H9 (cell line): ENCODE results near the gene LLCFC1. TPM values are rescaled to one million over a fixed set of nuclear protein-coding genes. Genes with fewer than 3 reads are reported as not detected.

Experiments
- DNase-seq: peaks from one replicate; pipeline ENCODE4 v3.0.0-alpha.2; 2017
- H2AFZ ChIP-seq: one replicate; pipeline ENCODE4 v1.6.1; 2013; ENCODE audit warnings: mild to moderate bottlenecking, low read length, control low read depth, moderate library complexity
- H2AK5ac ChIP-seq: 2 replicates; pipeline ENCODE4 v1.6.1; 2013; ENCODE audit warnings: low read length, control low read depth, mixed read lengths; ENCODE audit not compliant: insufficient read length
- H2BK120ac ChIP-seq: one replicate; pipeline ENCODE4 v1.6.1; 2013; ENCODE audit warnings: low read depth, mild to moderate bottlenecking, low read length, control low read depth, inconsistent platforms; ENCODE audit not compliant: poor library complexity, severe bottlenecking
- H2BK12ac ChIP-seq: 2 replicates; pipeline ENCODE4 v1.6.1; 2013; ENCODE audit warnings: low read length, control low read depth, mixed read lengths, low read depth; ENCODE audit not compliant: insufficient read length
- H2BK15ac ChIP-seq: 2 replicates; pipeline ENCODE4 v1.6.1; 2013; ENCODE audit warnings: low read depth, low read length, control low read depth
- H2BK20ac ChIP-seq: one replicate; pipeline ENCODE4 v1.6.1; 2013; ENCODE audit warnings: low read depth, mild to moderate bottlenecking, low read length, control low read depth, inconsistent platforms; ENCODE audit not compliant: poor library complexity, severe bottlenecking
- H2BK5ac ChIP-seq: 2 replicates; pipeline ENCODE4 v1.6.1; 2013; ENCODE audit warnings: low read length, control low read depth, mixed read lengths; ENCODE audit not compliant: insufficient read length
- H3K14ac ChIP-seq: 2 replicates; pipeline ENCODE4 v1.6.1; 2013; ENCODE audit warnings: low read length, control low read depth; ENCODE audit not compliant: insufficient read depth
- H3K18ac ChIP-seq: 2 replicates; pipeline ENCODE4 v1.6.1; 2013; ENCODE audit warnings: low read depth, mild to moderate bottlenecking, mixed read lengths, low read length, control low read depth; ENCODE audit not compliant: insufficient read length
- H3K23ac ChIP-seq: 2 replicates; pipeline ENCODE4 v1.6.1; 2013; ENCODE audit warnings: low read length, control low read depth, mixed read lengths, low read depth; ENCODE audit not compliant: insufficient read length
- H3K23me2 ChIP-seq: 2 replicates; pipeline ENCODE4 v1.6.1; 2013; ENCODE audit warnings: low read depth, mild to moderate bottlenecking, mixed read lengths, low read length, control low read depth; ENCODE audit not compliant: insufficient read length, poor library complexity, severe bottlenecking
- H3K27ac ChIP-seq: 2 replicates; pipeline ENCODE4 v1.5.1; 2013; ENCODE audit warnings: low read length, control low read depth, mixed read lengths, low read depth; ENCODE audit not compliant: insufficient read length
- H3K27me3 ChIP-seq: 2 replicates; pipeline ENCODE4 v1.6.1; 2013; ENCODE audit warnings: low read length, control low read depth, inconsistent platforms; ENCODE audit not compliant: insufficient read depth
- H3K4ac ChIP-seq: 2 replicates; pipeline ENCODE4 v1.6.1; 2013; ENCODE audit warnings: low read depth, mild to moderate bottlenecking, control low read depth, inconsistent platforms, low read length, moderate library complexity
- H3K4me1 ChIP-seq: 2 replicates; pipeline ENCODE4 v1.6.1; 2013; ENCODE audit warnings: low read length, control low read depth, inconsistent platforms; ENCODE audit not compliant: insufficient read depth
- H3K4me2 ChIP-seq: 2 replicates; pipeline ENCODE4 v1.6.1; 2013; ENCODE audit warnings: low read length, control low read depth, mixed read lengths; ENCODE audit not compliant: insufficient read length, insufficient read depth
- H3K56ac ChIP-seq: 2 replicates; pipeline ENCODE4 v1.6.1; 2013; ENCODE audit warnings: low read depth, mild to moderate bottlenecking, mixed read lengths, low read length, control low read depth; ENCODE audit not compliant: insufficient read length
- H3K79me1 ChIP-seq: 2 replicates; pipeline ENCODE4 v1.6.1; 2013; ENCODE audit warnings: low read depth, mild to moderate bottlenecking, moderate library complexity, low read length, control low read depth, inconsistent platforms; ENCODE audit not compliant: insufficient read depth, poor library complexity, severe bottlenecking
- H3K79me2 ChIP-seq: 2 replicates; pipeline ENCODE4 v1.6.1; 2013; ENCODE audit warnings: low read length, control low read depth, inconsistent platforms; ENCODE audit not compliant: insufficient read depth
- H3K9ac ChIP-seq: 2 replicates; pipeline ENCODE4 v1.6.1; 2013; ENCODE audit warnings: low read length, control low read depth, mixed read lengths; ENCODE audit not compliant: insufficient read length; ENCODE audit errors: extremely low read depth
- H3K9me3 ChIP-seq: one replicate; pipeline ENCODE4 v1.6.1; 2013; ENCODE audit warnings: low read depth, low read length, inconsistent platforms; ENCODE audit not compliant: control insufficient read depth
- H3T11ph ChIP-seq: one replicate; pipeline ENCODE4 v1.6.1; 2013; ENCODE audit warnings: mild to moderate bottlenecking, low read length, control low read depth, inconsistent platforms
- H4K20me1 ChIP-seq: one replicate; pipeline ENCODE4 v1.6.1; 2013; ENCODE audit not compliant: control insufficient read depth, insufficient read length, insufficient read depth
- H4K5ac ChIP-seq: 2 replicates; pipeline ENCODE4 v1.6.1; 2013; ENCODE audit warnings: low read depth, mild to moderate bottlenecking, mixed read lengths, low read length, control low read depth; ENCODE audit not compliant: insufficient read length
- H4K8ac ChIP-seq: replicated peaks from 2 replicates; pipeline ENCODE4 v1.6.1; 2013; ENCODE audit warnings: low read length, control low read depth, mixed read lengths, low read depth; ENCODE audit not compliant: insufficient read length
- H4K91ac ChIP-seq: 2 replicates; pipeline ENCODE4 v1.6.1; 2013; ENCODE audit warnings: low read depth, mild to moderate bottlenecking, moderate library complexity, mixed read lengths, low read length, control low read depth; ENCODE audit not compliant: insufficient read length
- H3K27ac Mint-ChIP-seq, 3 experiments: 2 replicates in 2 of 3; 3 replicates in 1 of 3; pipeline ENCODE4 v1.8.0; 2020 to 2021; ENCODE audit warnings: mixed read lengths in 3 of 3, mild to moderate bottlenecking in 1 of 3, moderate library complexity in 1 of 3
- H3K27me3 Mint-ChIP-seq: 2 replicates; pipeline ENCODE4 v1.8.0; 2021; ENCODE audit warnings: low read depth, mild to moderate bottlenecking, moderate library complexity, mixed read lengths
- H3K36me3 Mint-ChIP-seq, 3 experiments: 2 replicates in 2 of 3; 3 replicates in 1 of 3; pipeline ENCODE4 v1.8.0; 2020 to 2021; ENCODE audit warnings: low read depth in 3 of 3, mixed read lengths in 3 of 3; ENCODE audit not compliant: insufficient read depth in 1 of 3
- H3K4me1 Mint-ChIP-seq, 2 experiments: 2 replicates each; pipeline ENCODE4 v1.8.0; 2020; ENCODE audit warnings: mixed read lengths in 2 of 2
- H3K4me3 Mint-ChIP-seq, 2 experiments: 2 replicates in 1 of 2; 3 replicates in 1 of 2; pipeline ENCODE4 v1.8.0; 2020 to 2021; ENCODE audit warnings: mild to moderate bottlenecking in 2 of 2, mixed read lengths in 2 of 2, moderate library complexity in 1 of 2
- H3K9me3 Mint-ChIP-seq, 2 experiments: 2 replicates in 1 of 2; 3 replicates in 1 of 2; pipeline ENCODE4 v1.8.0; 2020; ENCODE audit warnings: mild to moderate bottlenecking in 2 of 2, mixed read lengths in 2 of 2, moderate library complexity in 1 of 2
- WGBS: extraction: QIAGEN DNeasy Blood & Tissue Kit; methylation state at CpG from one replicate; pipeline ENCODE4 v1.1.7; 2013; ENCODE audit warnings: missing lambda C conversion rate, low lambda C conversion rate, mixed read lengths; ENCODE audit not compliant: insufficient read length; ENCODE audit errors: extremely low coverage; 5-methylcytosine and 5-hydroxymethylcytosine counted together
- total RNA-seq: library from RNA; stranded (reverse); gene quantifications from 2 replicates; pipeline ENCODE4 v1.2.1, GENCODE V29; 2021
- TF ChIP-seq, protein P1 (sequence below): fragments of 200-600 bp; sonication (generic); conservative IDR thresholded peaks from 3 replicates; pipeline ENCODE4 v1.8.0; 2021; ENCODE audit warnings: antibody characterized with exemption, mild to moderate bottlenecking

The LLCFC1 gene
- total RNA-seq, 1 experiment from 2014 or later: not detected

DNA sequence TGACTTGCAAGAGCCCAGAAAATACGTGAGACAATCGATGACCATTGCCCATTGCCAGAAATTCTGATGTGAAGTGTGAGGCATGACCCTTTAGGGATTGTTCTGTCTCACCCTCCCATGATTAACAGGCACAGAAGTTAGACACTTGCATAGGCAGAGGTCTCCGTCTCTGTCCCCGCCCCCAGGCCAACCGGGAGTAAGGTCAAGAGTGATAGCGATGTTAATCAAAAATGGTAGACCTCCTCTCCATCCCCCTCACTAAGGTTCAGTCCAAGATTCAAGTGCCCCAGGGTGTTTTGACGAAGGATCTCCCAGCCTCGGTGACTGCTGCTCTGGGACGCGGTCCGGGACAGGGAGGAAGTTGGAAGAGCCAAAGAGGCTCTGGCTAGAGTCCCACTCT is 31.0 kb upstream of the LLCFC1 start:
- no peaks in the 10 kb centered on the region for H3K4me1 ChIP-seq
- peaks cover 0 to under 1% of the 10 kb centered on the region in 2 experiments; a peak in 2 of 4 replicates for H3K4me1 Mint-ChIP-seq
- no peak overlapping the region for H2BK5ac ChIP-seq
- H3K27me3 ChIP-seq: no peaks in the 10 kb centered on the region; the same call in 1 of the 2 replicates
- H4K5ac ChIP-seq: no peak overlapping the region
- H3K27me3 Mint-ChIP-seq: peaks cover 9% of the 10 kb centered on the region
- peaks cover 20 to 30% of the 10 kb centered on the region in 2 experiments for H3K9me3 Mint-ChIP-seq
- no peaks in the 10 kb centered on the region for H3K23me2 ChIP-seq
- no peak overlapping the region for H2AFZ ChIP-seq
- no CpG with 5 or more reads among the region's 11 CpGs for WGBS
- no peak overlapping the region for H4K8ac ChIP-seq
- H3K4me3 Mint-ChIP-seq: no peak overlapping the region
- no peak overlapping the region for H3K4me2 ChIP-seq
- no peaks in the 10 kb centered on the region for H3K79me1 ChIP-seq
- no peak overlapping the region for H3K27ac Mint-ChIP-seq
- no peak overlapping the region for H3K4ac ChIP-seq
- H2BK15ac ChIP-seq: no peak overlapping the region
- H3K18ac ChIP-seq: no peak overlapping the region
- no peak overlapping the region for H4K91ac ChIP-seq
- H3K9ac ChIP-seq: no peak overlapping the region
- H3K36me3 Mint-ChIP-seq: peaks cover 3 to 14% (median 7%) of the 10 kb centered on the region in 3 experiments; a peak in 6 of 7 replicates
- H4K20me1 ChIP-seq: no peaks in the 10 kb centered on the region
- TF ChIP-seq, protein P1, sequence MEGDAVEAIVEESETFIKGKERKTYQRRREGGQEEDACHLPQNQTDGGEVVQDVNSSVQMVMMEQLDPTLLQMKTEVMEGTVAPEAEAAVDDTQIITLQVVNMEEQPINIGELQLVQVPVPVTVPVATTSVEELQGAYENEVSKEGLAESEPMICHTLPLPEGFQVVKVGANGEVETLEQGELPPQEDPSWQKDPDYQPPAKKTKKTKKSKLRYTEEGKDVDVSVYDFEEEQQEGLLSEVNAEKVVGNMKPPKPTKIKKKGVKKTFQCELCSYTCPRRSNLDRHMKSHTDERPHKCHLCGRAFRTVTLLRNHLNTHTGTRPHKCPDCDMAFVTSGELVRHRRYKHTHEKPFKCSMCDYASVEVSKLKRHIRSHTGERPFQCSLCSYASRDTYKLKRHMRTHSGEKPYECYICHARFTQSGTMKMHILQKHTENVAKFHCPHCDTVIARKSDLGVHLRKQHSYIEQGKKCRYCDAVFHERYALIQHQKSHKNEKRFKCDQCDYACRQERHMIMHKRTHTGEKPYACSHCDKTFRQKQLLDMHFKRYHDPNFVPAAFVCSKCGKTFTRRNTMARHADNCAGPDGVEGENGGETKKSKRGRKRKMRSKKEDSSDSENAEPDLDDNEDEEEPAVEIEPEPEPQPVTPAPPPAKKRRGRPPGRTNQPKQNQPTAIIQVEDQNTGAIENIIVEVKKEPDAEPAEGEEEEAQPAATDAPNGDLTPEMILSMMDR: no peak
- H3K14ac ChIP-seq: no peak overlapping the region
- H3T11ph ChIP-seq: no peak overlapping the region
- no peak overlapping the region for H3K56ac ChIP-seq
- H2BK12ac ChIP-seq: no peak overlapping the region
- no peak overlapping the region for H2AK5ac ChIP-seq
- no peak overlapping the region for H2BK120ac ChIP-seq
- H3K27ac ChIP-seq: no peak overlapping the region
- peaks cover 11% of the 10 kb centered on the region for H3K9me3 ChIP-seq
- H3K23ac ChIP-seq: no peak overlapping the region
- H3K79me2 ChIP-seq: no peaks in the 10 kb centered on the region
- no peak overlapping the region for H2BK20ac ChIP-seq
- no peak for DNase-seq
